H9 (cell line): Measurements from ENCODE around the gene LYSMD3. TPM values are rescaled to one million over a fixed set of nuclear protein-coding genes. Genes with fewer than 3 reads are reported as not detected.
A peak's percentile ranks its signal among the peaks of the same experiment; 100 is the strongest.

Source experiments
- DNase-seq: peaks from one replicate; pipeline ENCODE4 v3.0.0-alpha.2; 2017
- H2AFZ ChIP-seq: one replicate; pipeline ENCODE4 v1.6.1; 2013; ENCODE audit warnings: mild to moderate bottlenecking, low read length, control low read depth, moderate library complexity
- H2AK5ac ChIP-seq: 2 replicates; pipeline ENCODE4 v1.6.1; 2013; ENCODE audit warnings: low read length, control low read depth, mixed read lengths; ENCODE audit not compliant: insufficient read length
- H2BK120ac ChIP-seq: one replicate; pipeline ENCODE4 v1.6.1; 2013; ENCODE audit warnings: low read depth, mild to moderate bottlenecking, low read length, control low read depth, inconsistent platforms; ENCODE audit not compliant: poor library complexity, severe bottlenecking
- H2BK12ac ChIP-seq: 2 replicates; pipeline ENCODE4 v1.6.1; 2013; ENCODE audit warnings: low read length, control low read depth, mixed read lengths, low read depth; ENCODE audit not compliant: insufficient read length
- H2BK15ac ChIP-seq: 2 replicates; pipeline ENCODE4 v1.6.1; 2013; ENCODE audit warnings: low read depth, low read length, control low read depth
- H2BK20ac ChIP-seq: one replicate; pipeline ENCODE4 v1.6.1; 2013; ENCODE audit warnings: low read depth, mild to moderate bottlenecking, low read length, control low read depth, inconsistent platforms; ENCODE audit not compliant: poor library complexity, severe bottlenecking
- H2BK5ac ChIP-seq: 2 replicates; pipeline ENCODE4 v1.6.1; 2013; ENCODE audit warnings: low read length, control low read depth, mixed read lengths; ENCODE audit not compliant: insufficient read length
- H3K14ac ChIP-seq: 2 replicates; pipeline ENCODE4 v1.6.1; 2013; ENCODE audit warnings: low read length, control low read depth; ENCODE audit not compliant: insufficient read depth
- H3K18ac ChIP-seq: 2 replicates; pipeline ENCODE4 v1.6.1; 2013; ENCODE audit warnings: low read depth, mild to moderate bottlenecking, mixed read lengths, low read length, control low read depth; ENCODE audit not compliant: insufficient read length
- H3K23ac ChIP-seq: 2 replicates; pipeline ENCODE4 v1.6.1; 2013; ENCODE audit warnings: low read length, control low read depth, mixed read lengths, low read depth; ENCODE audit not compliant: insufficient read length
- H3K23me2 ChIP-seq: 2 replicates; pipeline ENCODE4 v1.6.1; 2013; ENCODE audit warnings: low read depth, mild to moderate bottlenecking, mixed read lengths, low read length, control low read depth; ENCODE audit not compliant: insufficient read length, poor library complexity, severe bottlenecking
- H3K27ac ChIP-seq: 2 replicates; pipeline ENCODE4 v1.5.1; 2013; ENCODE audit warnings: low read length, control low read depth, mixed read lengths, low read depth; ENCODE audit not compliant: insufficient read length
- H3K27me3 ChIP-seq: 2 replicates; pipeline ENCODE4 v1.6.1; 2013; ENCODE audit warnings: low read length, control low read depth, inconsistent platforms; ENCODE audit not compliant: insufficient read depth
- H3K4ac ChIP-seq: 2 replicates; pipeline ENCODE4 v1.6.1; 2013; ENCODE audit warnings: low read depth, mild to moderate bottlenecking, control low read depth, inconsistent platforms, low read length, moderate library complexity
- H3K4me1 ChIP-seq: 2 replicates; pipeline ENCODE4 v1.6.1; 2013; ENCODE audit warnings: low read length, control low read depth, inconsistent platforms; ENCODE audit not compliant: insufficient read depth
- H3K4me2 ChIP-seq: 2 replicates; pipeline ENCODE4 v1.6.1; 2013; ENCODE audit warnings: low read length, control low read depth, mixed read lengths; ENCODE audit not compliant: insufficient read length, insufficient read depth
- H3K56ac ChIP-seq: 2 replicates; pipeline ENCODE4 v1.6.1; 2013; ENCODE audit warnings: low read depth, mild to moderate bottlenecking, mixed read lengths, low read length, control low read depth; ENCODE audit not compliant: insufficient read length
- H3K79me1 ChIP-seq: 2 replicates; pipeline ENCODE4 v1.6.1; 2013; ENCODE audit warnings: low read depth, mild to moderate bottlenecking, moderate library complexity, low read length, control low read depth, inconsistent platforms; ENCODE audit not compliant: insufficient read depth, poor library complexity, severe bottlenecking
- H3K79me2 ChIP-seq: 2 replicates; pipeline ENCODE4 v1.6.1; 2013; ENCODE audit warnings: low read length, control low read depth, inconsistent platforms; ENCODE audit not compliant: insufficient read depth
- H3K9ac ChIP-seq: 2 replicates; pipeline ENCODE4 v1.6.1; 2013; ENCODE audit warnings: low read length, control low read depth, mixed read lengths; ENCODE audit not compliant: insufficient read length; ENCODE audit errors: extremely low read depth
- H3K9me3 ChIP-seq: one replicate; pipeline ENCODE4 v1.6.1; 2013; ENCODE audit warnings: low read depth, low read length, inconsistent platforms; ENCODE audit not compliant: control insufficient read depth
- H3T11ph ChIP-seq: one replicate; pipeline ENCODE4 v1.6.1; 2013; ENCODE audit warnings: mild to moderate bottlenecking, low read length, control low read depth, inconsistent platforms
- H4K20me1 ChIP-seq: one replicate; pipeline ENCODE4 v1.6.1; 2013; ENCODE audit not compliant: control insufficient read depth, insufficient read length, insufficient read depth
- H4K5ac ChIP-seq: 2 replicates; pipeline ENCODE4 v1.6.1; 2013; ENCODE audit warnings: low read depth, mild to moderate bottlenecking, mixed read lengths, low read length, control low read depth; ENCODE audit not compliant: insufficient read length
- H4K8ac ChIP-seq: replicated peaks from 2 replicates; pipeline ENCODE4 v1.6.1; 2013; ENCODE audit warnings: low read length, control low read depth, mixed read lengths, low read depth; ENCODE audit not compliant: insufficient read length
- H4K91ac ChIP-seq: 2 replicates; pipeline ENCODE4 v1.6.1; 2013; ENCODE audit warnings: low read depth, mild to moderate bottlenecking, moderate library complexity, mixed read lengths, low read length, control low read depth; ENCODE audit not compliant: insufficient read length
- H3K27ac Mint-ChIP-seq, 3 experiments: 2 replicates in 2 of 3; 3 replicates in 1 of 3; pipeline ENCODE4 v1.8.0; 2020 to 2021; ENCODE audit warnings: mixed read lengths in 3 of 3, mild to moderate bottlenecking in 1 of 3, moderate library complexity in 1 of 3
- H3K27me3 Mint-ChIP-seq: 2 replicates; pipeline ENCODE4 v1.8.0; 2021; ENCODE audit warnings: low read depth, mild to moderate bottlenecking, moderate library complexity, mixed read lengths
- H3K36me3 Mint-ChIP-seq, 3 experiments: 2 replicates in 2 of 3; 3 replicates in 1 of 3; pipeline ENCODE4 v1.8.0; 2020 to 2021; ENCODE audit warnings: low read depth in 3 of 3, mixed read lengths in 3 of 3; ENCODE audit not compliant: insufficient read depth in 1 of 3
- H3K4me1 Mint-ChIP-seq, 2 experiments: 2 replicates each; pipeline ENCODE4 v1.8.0; 2020; ENCODE audit warnings: mixed read lengths in 2 of 2
- H3K4me3 Mint-ChIP-seq, 2 experiments: 2 replicates in 1 of 2; 3 replicates in 1 of 2; pipeline ENCODE4 v1.8.0; 2020 to 2021; ENCODE audit warnings: mild to moderate bottlenecking in 2 of 2, mixed read lengths in 2 of 2, moderate library complexity in 1 of 2
- H3K9me3 Mint-ChIP-seq, 2 experiments: 2 replicates in 1 of 2; 3 replicates in 1 of 2; pipeline ENCODE4 v1.8.0; 2020; ENCODE audit warnings: mild to moderate bottlenecking in 2 of 2, mixed read lengths in 2 of 2, moderate library complexity in 1 of 2
- WGBS: extraction: QIAGEN DNeasy Blood & Tissue Kit; methylation state at CpG from one replicate; pipeline ENCODE4 v1.1.7; 2013; ENCODE audit warnings: missing lambda C conversion rate, low lambda C conversion rate, mixed read lengths; ENCODE audit not compliant: insufficient read length; ENCODE audit errors: extremely low coverage; 5-methylcytosine and 5-hydroxymethylcytosine counted together
- total RNA-seq: library from RNA; stranded (reverse); gene quantifications from 2 replicates; pipeline ENCODE4 v1.2.1, GENCODE V29; 2021
- TF ChIP-seq, protein P1 (sequence below): fragments of 200-600 bp; sonication (generic); conservative IDR thresholded peaks from 3 replicates; pipeline ENCODE4 v1.8.0; 2021; ENCODE audit warnings: antibody characterized with exemption, mild to moderate bottlenecking

Gene LYSMD3
- total RNA-seq, 1 experiment from 2014 or later: 14.0 TPM

DNA sequence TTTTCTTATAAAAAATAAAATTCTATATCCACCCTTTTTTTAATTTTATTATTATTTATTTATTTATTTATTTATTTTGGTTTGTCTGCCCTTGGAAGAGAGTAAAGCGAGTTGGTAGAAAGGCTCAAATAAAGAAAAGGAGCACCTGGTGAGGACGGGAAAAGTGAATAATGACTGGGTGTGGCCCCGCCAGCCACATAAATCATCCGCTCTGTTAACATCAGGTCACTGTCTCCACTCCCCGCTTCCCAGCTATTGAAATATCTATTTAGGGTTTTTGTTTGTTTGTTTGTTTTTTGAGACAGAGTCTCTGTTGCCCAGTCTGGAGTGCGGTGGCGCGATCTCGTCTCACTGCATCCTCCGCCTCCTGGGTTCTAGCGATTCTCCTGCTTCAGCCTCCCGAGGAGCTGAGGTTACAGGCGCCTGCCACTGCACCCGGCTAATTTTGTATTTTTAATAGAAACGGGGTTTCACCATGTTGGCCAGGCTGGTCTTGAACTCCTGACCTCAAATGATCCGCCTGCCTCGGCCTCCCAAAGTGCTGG lies 53.9 kb downstream of the LYSMD3 start:
- no peak overlapping the region for H3K27ac ChIP-seq
- Mint-ChIP-seq H3K27ac (peak overlapping the region in 2 of 3 experiments; percentile 34 to 48; a peak in 2 of 7 replicates), H3K9me3 (no peaks in the 10 kb centered on the region), H3K36me3 (peaks cover 0 to 17% (median 11%) of the 10 kb centered on the region in 3 experiments; a peak in 4 of 7 replicates), H3K4me1 (peaks cover 45 to 62% of the 10 kb centered on the region in 2 experiments), H3K27me3 (no peaks in the 10 kb centered on the region; the same call in 1 of the 2 replicates), H3K4me3 (peak overlapping the region; percentile 93 to 98)
- H4K91ac ChIP-seq: no peak overlapping the region
- peaks cover 13% of the 10 kb centered on the region; the same call in 1 of the 2 replicates for H3K79me2 ChIP-seq
- H3K18ac ChIP-seq: no peak overlapping the region
- no peak overlapping the region for H3K14ac ChIP-seq
- no peak overlapping the region for H2AK5ac ChIP-seq
- H2BK20ac ChIP-seq: no peak overlapping the region
- H3K23me2 ChIP-seq: peaks cover 12% of the 10 kb centered on the region
- no peak overlapping the region for H2BK5ac ChIP-seq
- no peak overlapping the region for H4K5ac ChIP-seq
- peaks cover 10% of the 10 kb centered on the region; the same call in 1 of the 2 replicates for H3K4me1 ChIP-seq
- peak overlapping the region; percentile 69 for H3K4me2 ChIP-seq
- H3K23ac ChIP-seq: no peak overlapping the region
- H2AFZ ChIP-seq: no peak overlapping the region
- no peaks in the 10 kb centered on the region for H4K20me1 ChIP-seq
- no peaks in the 10 kb centered on the region for H3K27me3 ChIP-seq
- no peak overlapping the region for H2BK120ac ChIP-seq
- no peak overlapping the region for H2BK15ac ChIP-seq
- no peaks in the 10 kb centered on the region for H3K9me3 ChIP-seq
- DNase-seq: no peak
- TF ChIP-seq, protein P1, sequence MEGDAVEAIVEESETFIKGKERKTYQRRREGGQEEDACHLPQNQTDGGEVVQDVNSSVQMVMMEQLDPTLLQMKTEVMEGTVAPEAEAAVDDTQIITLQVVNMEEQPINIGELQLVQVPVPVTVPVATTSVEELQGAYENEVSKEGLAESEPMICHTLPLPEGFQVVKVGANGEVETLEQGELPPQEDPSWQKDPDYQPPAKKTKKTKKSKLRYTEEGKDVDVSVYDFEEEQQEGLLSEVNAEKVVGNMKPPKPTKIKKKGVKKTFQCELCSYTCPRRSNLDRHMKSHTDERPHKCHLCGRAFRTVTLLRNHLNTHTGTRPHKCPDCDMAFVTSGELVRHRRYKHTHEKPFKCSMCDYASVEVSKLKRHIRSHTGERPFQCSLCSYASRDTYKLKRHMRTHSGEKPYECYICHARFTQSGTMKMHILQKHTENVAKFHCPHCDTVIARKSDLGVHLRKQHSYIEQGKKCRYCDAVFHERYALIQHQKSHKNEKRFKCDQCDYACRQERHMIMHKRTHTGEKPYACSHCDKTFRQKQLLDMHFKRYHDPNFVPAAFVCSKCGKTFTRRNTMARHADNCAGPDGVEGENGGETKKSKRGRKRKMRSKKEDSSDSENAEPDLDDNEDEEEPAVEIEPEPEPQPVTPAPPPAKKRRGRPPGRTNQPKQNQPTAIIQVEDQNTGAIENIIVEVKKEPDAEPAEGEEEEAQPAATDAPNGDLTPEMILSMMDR: no peak
- H2BK12ac ChIP-seq: no peak overlapping the region
- H3K4ac ChIP-seq: no peak overlapping the region
- H3K56ac ChIP-seq: no peak overlapping the region
- no peak overlapping the region for H3T11ph ChIP-seq
- H3K79me1 ChIP-seq: no peaks in the 10 kb centered on the region
- no CpG with 5 or more reads among the region's 17 CpGs for WGBS
- no peak overlapping the region for H4K8ac ChIP-seq
- peak overlapping the region; percentile 62 for H3K9ac ChIP-seq
